Uterus (tissue), 2 donors: Measurements from ENCODE around the gene MTHFSD.

ENCODE experiments used
- CTCF ChIP-seq, 4 experiments: fragments of 200-600 bp in 2 of 4; fragments of 450-650 bp in 2 of 4; sonication (generic) in 2 of 4; IDR thresholded peaks; one replicate each; pipeline ENCODE4 v1.5.1; 2016 to 2019; ENCODE audit warnings: antibody characterized with exemption in 4 of 4, mild to moderate bottlenecking in 2 of 4, moderate library complexity in 1 of 4
- POLR2A ChIP-seq, 2 donors: fragments of 450-650 bp; IDR thresholded peaks; one replicate each; pipeline ENCODE4 v1.6.1; 2016; ENCODE audit warnings: antibody characterized with exemption in 2 of 2, mild to moderate bottlenecking in 1 of 2, moderate library complexity in 1 of 2

GRCh38 chr16:86533076-86533475, 22.0 kb downstream of the MTHFSD start:
- TF ChIP-seq CTCF (IDR thresholded peaks at IDR 0.05) (no peak), POLR2A (IDR thresholded peaks at IDR 0.05) (no peak)
